ELF-1 (cell line): Measurements from ENCODE around the gene NDUFAB1.
"Not testable (repeated sequence)": the region's sequence is repeated elsewhere in the genome, so short reads cannot be mapped to it uniquely, and the experiment has no call there.

Source experiments
- DNase-seq: peaks from one replicate; pipeline ENCODE4 v3.0.0-alpha.2; 2016; ENCODE audit warnings: low read depth, low spot score

The NDUFAB1 gene

DNA sequence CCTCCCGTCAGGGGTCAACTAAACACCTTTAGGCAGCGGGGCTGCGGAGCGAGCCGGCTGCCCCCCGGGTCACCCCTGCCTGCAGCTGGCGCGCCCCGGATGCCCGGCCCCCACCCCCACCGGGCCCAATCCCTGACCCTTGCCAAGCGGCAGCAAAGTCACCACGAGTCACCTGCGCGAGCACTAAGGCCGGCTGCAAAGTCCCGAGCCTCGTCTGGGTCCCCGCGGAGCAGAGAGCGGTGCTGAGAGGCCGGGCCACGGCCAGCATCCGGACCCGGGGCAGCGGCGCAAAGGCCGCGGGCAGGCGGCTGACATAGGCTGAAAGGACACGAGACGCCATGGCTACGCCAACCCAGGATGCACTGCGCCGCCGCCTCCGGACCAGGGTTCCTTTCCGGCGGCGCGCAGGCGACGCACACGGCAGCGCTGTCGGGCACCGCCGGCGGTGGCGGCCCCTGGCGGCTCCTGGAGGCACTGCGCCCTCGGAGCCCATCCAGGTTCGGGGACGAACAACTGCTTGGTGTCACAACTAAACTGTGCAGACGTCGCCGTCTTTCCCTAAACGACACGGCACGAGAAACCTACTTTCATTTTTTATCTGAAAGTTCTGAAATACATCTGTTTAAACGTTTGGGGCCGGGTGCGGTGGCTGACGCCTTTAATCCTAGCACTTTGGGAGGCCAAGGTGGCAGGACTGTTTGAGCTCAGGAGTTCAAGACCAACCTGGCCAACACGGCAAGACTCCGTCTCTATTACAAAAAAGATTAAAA, at the start of gene NDUFAB1:
TSS of gene NDUFAB1 (minus strand) at position 366 of the 770 bp plus-strand sequence. CDS start at position 340, 26 bp downstream.
- DNase-seq = peak; percentile 94

DNA sequence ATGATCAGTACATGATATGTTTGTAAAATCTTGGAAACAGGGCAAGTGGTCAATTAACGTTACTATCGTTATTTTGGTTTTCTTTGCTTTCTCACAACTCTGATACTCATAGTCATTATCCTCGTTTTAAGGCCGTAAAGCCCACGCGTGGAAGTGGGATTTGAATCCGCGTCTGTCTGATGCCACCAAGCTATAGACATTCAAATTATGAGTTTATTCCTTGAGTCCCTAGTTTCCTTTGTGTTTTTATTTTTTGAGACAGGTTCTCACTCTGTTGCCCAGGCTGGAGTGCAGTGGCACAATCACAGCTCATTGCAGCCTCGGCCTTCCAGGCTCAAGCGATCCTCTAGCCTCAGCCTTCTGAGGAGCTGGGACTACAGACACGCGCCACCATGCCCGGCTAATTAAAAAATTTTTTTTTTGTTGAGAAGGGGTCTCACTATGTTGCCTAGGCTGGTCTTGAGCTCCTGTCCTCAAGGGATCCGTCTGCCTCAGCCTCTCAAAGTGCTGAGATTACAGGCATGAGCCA, 46.2 kb upstream of the NDUFAB1 start:
- peak; percentile 4 for DNase-seq

DNA sequence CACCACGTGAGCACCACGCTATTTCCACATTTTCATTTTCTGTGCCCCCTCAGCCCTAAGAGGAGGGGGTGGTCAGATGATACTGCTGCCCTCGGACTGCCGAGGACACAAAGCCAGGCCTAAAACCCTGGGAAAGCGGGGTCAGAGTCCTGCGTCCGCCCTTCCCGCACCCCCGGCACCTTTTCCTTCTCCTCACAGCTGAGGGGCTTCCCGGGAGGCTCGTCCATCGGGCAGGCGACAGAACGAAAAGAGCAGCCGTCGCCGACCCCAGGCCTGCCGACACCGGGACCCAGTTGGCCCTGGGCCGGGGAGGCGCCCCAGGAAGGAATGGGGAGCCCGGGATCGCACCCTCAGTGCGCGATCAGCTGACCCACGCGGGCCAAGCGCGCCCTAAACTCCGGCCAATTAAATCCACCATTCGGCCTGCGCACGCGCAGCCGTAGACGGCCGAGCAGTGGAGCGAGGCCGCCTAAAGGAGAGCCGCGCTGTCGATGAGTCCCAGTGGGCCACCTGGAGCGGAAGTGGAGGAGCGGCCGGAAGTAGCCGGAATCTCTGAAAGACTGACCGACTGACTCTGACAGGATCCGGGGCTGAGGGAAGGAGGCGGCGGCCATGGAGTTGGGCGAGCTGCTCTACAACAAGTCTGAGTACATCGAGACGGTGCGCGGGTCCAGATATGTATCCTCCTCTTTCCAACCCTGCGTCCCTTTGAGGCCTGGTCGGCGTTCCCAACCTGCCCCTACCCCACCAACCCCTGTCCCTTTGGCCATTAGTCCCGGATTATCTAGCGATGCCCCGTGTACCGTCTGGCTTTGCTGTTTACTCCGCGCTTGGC, 45.0 kb upstream of the NDUFAB1 start, which contains the start of the genes DCTN5 and PALB2:
TSS of gene DCTN5 (plus strand) at position 536 of the 835 bp plus-strand sequence. CDS start at position 613, 77 bp downstream.
TSS of gene PALB2 (minus strand) at position 380 of the 835 bp plus-strand sequence. CDS start at position 227, 153 bp downstream.
- peak; percentile 94 for DNase-seq

DNA sequence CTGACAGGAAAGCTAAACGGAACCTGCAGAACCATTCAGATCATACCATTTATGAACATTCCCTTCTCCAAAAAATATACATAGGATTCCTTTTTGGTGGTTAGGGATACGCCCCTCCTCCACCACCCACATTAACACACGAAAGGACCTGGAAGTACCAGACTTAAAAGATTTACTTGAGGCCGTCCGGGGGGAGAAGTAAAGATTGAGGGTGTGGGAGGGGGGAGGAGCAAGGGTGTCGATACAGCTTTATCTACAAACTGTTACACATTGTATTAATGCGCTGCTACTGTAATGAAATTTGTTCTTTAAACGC, 44.5 kb upstream of the NDUFAB1 start:
- no peak for DNase-seq

DNA sequence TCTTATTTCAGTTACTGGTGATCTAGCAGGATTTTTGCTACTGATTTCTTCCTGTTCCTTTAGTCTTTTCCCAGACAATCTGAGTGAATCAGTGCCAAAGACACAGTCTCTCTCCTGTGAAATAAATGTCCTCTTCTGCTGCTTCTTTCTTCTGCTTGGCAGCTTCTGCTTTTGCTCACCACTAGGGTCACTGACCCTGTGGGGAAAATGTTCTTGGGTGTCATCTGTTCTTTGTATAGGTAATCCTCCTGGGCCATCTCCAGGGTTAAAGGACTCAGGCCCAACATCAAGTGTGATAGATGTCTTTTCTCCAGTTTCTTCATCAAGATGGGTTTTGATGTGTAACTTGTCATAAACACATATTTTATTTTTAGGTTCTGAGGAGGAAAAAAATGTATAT, 39.8 kb upstream of the NDUFAB1 start:
- DNase-seq = no peak

DNA sequence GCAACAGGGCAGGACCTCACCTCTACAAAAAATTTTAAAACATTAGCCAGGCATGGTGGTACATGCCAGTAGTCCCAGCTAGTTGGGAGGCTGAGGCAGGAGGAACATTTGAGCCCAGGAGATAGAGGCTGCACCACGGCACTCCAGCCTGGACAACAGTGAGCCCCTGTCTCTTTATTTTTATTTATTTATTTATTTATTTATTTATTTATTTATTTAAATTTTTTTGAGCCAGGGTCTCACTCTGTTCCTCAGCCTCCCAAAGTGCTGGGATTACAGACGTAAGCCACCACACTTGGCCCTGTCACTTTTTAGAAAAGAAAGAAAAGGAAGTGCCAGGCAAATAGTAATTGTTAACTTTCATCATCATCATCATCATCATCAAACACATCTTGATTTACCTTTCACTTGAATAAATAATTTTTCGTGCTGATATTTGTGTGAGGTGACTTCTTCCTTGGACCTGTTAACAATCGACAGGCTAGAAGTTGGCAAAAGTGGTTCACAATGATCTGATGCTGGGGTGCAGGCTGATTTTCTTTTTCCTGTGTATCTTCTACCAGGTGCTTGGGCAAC, 38.4 kb upstream of the NDUFAB1 start:
- no peak for DNase-seq

DNA sequence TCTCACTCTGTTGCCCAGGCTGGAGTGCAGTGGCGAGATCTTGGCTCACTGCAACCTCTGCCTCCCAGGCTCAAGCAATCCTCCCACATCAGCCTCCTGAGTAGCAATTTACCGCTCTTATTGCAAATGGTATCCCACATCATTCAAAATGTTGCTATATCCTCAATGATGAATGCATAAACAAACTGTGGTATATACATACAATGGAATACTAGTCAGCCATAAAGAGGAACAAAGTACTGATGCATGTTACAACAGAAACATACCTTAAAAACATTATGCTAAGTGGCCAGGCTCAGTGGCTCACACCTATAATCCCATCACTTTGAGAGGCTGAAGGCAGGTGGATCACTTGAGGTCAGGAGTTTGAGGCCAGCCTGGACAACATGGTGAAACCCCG, 35.8 kb upstream of the NDUFAB1 start:
- not testable (repeated sequence) for DNase-seq

DNA sequence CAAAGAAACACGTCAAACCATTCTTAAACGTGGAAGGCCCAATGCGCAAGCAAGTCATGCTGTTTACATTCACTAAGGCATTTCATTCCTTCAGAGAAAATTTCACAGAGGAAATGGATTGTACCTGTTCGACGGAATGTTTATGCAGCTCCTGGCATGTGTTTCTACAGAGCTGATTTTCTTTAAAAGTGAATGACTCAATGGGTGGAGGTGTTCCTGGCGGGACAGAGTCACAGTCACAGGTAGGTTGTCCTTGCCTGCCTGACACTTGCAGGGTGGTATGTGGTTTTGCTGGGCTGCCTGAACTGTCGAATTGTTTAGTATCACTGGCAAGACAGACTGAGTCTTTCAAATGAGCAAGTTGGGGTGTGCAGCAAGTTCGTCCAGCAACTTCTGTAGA, 33.4 kb upstream of the NDUFAB1 start:
- DNase-seq = no peak

DNA sequence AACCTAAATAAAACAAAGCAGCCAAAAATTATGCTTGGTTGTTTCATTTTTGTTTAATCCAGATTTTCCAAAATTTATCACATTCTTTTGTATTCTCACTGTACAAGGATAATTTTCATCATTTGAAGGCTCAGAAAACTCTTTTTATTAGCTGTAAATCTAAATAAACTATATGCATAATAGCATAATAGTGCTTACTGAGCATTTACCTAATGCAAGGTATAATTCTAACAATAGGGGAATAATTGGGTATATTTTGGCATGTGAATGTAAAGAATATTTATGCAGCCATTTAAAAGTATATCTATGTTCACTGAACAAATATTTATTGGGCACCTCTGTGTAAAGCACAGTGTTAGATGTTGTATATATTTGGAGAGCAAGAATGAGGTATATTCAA, 28.0 kb upstream of the NDUFAB1 start:
- no peak for DNase-seq

DNA sequence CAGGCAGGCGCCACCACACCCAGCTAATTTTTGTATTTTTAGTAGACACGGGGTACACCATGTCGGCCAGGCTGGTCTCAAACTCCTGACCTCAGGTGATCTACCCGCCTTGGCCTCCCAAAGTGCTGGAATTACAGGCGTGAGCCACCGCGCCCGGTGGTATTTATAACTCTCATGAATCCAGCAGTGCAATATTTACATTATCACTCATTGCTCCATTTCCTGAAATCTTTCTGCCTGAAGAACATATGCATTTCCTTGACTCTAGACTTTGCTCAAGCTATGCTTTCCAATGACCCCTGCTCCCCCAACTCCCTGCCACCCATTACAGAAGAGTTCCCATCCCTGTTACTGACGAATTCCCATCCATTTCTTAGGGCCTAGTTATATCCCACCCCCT, 19.7 kb upstream of the NDUFAB1 start:
- no peak for DNase-seq

DNA sequence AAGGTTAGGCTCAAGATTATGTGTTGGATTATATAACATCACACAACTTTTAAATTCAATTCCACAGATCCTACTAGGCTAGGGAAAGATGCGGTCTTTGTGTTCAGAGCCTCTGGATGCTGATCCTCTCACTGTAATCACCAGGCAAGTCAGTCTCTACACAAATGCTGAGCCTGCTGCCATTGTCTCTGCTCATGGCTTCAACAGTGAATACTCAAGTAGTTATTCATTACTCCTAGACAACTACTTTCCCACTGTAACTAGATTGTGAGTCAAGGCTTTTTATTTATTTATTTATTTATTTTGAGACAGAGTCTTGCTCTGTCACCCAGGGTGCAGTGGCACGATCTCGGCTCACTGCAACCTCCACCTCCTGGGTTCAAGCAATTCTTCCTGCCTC, 15.8 kb upstream of the NDUFAB1 start:
- no peak for DNase-seq

DNA sequence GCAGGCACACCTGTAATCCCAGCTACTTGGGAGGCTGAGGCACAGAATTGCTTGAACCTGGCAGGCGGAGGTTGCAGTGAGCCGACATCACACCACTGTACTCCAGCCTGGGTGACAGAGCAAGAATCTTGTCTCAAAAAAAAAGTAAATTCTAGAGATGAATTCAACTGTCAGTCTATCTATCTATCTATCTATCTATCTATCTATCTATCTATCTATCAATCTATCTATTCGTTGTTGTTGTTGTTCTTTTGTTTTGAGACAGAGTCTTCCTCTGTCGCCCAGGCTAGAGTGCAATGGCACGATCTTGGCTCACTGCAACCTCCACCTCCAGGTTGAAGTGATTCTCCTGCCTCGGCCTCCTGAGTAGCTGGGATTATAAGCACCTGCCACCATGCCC, 14.8 kb upstream of the NDUFAB1 start:
- DNase-seq = not testable (repeated sequence)

DNA sequence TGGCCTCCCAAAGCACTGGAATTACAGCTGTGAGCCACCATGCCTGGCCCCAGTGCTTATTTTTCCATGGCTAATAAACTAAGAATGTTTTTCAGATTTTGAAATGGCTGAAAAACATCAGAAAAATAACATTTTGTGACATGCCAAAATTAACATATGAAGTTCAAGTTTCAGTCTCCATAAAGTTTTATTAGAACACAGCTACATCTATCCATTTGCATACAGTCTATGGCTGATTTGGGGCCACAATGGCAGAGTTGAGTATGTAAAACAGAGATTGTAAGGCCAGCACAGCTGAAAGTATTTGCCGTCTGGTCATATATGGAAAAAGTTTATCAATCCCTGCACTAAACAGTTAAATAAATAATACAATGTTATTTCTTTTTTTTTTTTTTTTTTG, 13.8 kb upstream of the NDUFAB1 start:
- no peak for DNase-seq

DNA sequence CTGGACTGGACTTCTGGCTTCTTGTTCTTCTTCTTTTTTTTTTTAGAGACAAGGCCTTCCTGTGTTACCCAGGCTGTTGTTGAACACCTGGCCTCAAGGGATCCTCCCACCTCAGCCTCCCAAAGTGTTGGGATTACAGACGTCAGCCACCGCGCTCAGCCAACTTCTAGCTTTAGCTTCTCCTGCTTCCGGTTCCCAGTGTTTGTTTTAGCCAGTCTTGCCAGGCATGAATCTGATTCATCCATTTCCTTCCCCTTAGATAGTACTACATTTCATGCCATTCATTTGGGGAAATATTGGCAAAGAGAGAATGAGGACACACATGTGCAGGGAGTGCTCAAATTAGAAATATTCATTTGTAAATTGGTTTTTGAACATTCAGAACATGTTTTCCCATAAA, 12.1 kb upstream of the NDUFAB1 start:
- no peak for DNase-seq

DNA sequence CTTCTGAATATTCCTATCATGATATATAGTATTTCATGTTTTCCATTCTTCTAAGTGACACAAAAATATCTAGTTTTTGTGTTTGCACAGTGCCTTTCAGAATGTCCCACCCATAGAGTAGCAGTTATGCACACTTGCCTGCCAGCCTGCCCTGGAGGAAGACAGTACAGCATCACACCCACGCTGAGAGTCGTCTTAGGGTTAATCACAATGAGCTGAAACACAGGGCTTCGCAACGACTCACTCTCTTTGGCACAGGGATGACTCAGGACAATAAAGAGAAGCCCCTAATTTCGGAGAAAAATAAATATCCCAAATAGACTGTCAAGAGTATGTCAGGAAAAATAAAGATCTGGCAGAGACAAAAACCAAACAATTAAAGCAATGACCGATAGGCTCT, 11.6 kb upstream of the NDUFAB1 start:
- no peak for DNase-seq

DNA sequence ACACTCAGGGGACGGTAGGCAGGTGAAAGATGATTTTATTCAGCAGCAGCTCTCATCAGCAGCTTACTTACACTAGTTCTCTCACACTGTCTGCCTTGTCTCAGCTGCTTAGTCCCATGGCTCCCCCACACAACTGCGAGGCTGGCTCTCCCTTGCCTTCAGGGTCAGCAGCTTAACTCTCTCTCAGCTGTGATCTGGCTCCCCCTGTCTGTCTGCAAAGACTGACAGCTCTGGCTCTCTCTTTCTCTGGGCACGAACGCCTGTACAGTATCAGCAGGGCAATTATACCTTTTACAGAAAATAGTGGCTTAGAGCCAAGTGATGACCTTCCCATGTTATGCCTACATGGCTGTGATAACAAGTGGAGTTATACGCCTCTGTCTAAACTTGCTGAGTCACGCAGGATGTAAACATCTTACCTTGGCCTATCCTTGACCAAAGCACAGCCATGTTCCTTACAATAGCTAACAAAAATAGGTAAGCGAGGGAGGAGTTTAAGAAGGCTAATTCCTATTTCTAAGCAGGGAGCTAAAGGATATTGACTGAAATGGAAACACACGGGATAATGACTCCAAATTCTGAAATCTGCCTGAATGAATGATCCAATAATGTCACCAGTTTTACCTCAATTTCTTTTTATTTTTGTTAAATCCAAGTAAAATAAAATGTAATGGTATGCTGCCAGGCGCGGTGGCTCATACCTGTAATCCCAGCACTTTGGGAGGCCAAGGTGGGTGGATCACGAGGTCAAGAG, 1.1 kb upstream of the NDUFAB1 start:
- DNase-seq = peak; percentile 87

DNA sequence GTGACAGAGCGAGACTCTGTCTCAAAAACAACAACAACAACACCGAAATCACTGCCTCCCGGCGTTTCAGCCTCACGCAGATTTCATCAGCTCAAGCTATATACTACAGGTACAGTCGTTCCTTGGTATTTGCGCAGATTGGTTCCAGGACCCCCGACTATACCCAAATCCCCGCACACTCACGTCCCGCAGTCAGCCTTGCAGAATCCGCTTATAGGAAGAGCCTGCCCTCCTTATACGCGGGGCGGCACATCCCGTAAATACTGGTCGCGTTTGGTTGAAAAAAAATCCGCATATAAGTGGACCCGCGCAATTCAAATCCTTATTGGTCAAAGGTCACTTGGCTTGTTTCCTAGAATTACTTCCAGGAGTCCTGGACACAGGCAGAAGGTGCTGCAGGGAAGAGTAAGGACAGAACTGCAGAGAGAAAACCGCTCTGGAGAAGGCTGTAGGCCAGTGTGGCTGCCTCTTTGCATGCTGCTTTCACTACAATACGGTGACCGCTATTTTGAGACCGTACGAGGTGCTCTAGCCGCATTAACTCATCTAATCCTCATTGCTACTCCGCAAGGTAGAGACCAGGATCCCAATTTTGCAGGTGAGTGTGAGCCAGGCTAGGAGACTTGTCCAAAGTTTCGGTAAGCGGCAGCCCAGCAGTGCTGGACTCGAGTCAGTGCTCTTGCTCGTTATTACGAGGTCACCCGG, 718 bp downstream of the NDUFAB1 start:
- peak; percentile 15 for DNase-seq

DNA sequence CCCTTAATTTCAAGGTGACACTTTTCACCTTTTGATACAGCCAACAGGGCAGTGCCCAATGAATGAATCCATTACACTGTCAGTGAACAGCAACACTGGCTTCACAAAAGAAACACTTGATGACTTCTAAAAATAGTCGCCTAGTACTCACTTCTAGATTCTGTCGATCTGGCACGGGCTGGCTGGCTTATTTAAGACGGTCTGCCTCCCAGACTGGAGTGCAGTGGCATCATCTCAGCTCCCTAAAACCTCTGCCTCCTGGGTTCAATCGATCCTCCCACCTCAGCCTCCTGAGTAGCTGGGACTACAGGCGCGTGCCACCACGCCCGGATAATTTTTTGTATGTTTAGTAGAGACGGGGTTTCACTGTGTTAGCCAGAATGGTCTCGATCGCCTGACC, 1.9 kb downstream of the NDUFAB1 start:
- no peak for DNase-seq

DNA sequence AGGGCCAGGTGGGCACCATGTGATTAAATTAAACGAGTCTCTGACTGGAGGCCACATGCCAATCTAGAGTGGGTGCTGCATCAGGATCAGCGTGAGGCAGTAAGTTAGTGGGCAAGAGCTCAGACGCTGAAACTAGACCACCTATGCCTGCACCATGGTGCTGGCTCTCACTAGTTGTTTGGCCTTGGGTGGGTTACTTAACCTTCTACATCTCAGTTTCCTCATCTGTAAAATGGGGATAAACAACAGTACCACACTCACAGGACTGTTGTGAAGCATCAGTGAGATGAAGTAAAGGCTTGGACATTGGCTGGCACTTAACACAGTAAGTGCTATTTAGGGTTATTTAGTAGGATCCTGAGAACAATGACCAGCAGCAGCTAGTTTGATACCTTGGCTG, 5.9 kb downstream of the NDUFAB1 start:
- DNase-seq = no peak

DNA sequence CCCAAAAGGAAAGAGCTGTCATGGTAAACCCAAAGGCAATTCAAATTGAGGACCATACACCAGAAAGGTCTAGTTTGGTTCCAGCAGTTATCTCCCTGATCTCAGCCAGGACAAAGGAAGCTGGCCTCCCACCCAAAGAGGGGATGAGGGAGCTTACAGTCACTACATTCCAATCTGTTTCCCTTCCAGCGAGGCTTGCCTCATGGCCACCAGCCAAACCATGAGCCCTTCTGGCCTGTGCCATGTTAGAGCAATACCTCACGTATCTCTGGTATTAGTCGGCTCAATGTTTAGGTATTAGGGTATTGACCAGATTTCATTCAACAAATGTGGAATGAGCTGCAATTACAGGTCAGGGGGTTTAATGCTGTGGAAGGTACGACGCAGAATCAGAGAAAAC, 8.4 kb downstream of the NDUFAB1 start:
- DNase-seq = no peak
